Urothelium cell line (cell line): ENCODE results near the gene VARS2.
A peak's percentile ranks its signal among the peaks of the same experiment; 100 is the strongest.
"Not testable (repeated sequence)": the region's sequence is repeated elsewhere in the genome, so short reads cannot be mapped to it uniquely, and the experiment has no call there.

Experiments
- DNase-seq: peaks from one replicate; pipeline ENCODE4 v3.0.0; 2011; ENCODE audit warnings: low spot score, mixed read lengths
- FAIRE-seq: peaks from 2 replicates; lab custom pipeline; 2011; peaks lifted over from hg19 to GRCh38; lab: Jason Lieb, UNC

VARS2 gene

DNA sequence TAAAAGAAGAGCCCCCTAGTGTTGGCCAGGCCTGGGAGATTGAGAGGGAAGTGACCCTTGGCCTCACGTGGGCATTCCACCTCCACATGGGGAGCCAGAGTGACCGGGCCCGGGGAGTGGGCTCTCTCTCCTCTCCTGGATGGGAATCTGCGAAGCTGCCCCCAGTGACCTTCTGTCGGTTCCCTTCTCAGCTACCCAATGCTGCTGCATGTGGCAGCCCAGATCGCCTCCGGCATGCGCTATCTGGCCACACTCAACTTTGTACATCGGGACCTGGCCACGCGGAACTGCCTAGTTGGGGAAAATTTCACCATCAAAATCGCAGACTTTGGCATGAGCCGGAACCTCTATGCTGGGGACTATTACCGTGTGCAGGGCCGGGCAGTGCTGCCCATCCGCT lies 16.2 kb upstream of the VARS2 start:
- FAIRE-seq, result no peak

DNA sequence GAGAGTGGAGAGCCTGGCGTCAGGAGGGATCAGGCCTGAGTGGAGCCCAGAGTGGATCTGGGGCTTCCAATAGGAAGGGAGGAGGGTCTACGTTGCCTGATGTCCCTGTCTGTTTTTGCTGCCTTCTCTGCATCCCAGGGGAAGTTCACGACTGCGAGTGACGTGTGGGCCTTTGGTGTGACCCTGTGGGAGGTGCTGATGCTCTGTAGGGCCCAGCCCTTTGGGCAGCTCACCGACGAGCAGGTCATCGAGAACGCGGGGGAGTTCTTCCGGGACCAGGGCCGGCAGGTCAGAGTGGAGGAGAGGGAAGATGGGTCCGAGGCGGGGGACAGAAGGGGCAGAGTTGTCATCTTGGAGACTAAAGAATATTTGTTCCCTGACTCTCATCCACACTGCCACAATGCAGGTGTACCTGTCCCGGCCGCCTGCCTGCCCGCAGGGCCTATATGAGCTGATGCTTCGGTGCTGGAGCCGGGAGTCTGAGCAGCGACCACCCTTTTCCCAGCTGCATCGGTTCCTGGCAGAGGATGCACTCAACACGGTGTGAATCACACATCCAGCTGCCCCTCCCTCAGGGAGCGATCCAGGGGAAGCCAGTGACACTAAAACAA lies 15.2 kb upstream of the VARS2 start:
- DNase-seq (no peak), FAIRE-seq (no peak)

More for the DNA sequence above, 16.2 kb upstream of the VARS2 start:
- no peak for DNase-seq

DNA sequence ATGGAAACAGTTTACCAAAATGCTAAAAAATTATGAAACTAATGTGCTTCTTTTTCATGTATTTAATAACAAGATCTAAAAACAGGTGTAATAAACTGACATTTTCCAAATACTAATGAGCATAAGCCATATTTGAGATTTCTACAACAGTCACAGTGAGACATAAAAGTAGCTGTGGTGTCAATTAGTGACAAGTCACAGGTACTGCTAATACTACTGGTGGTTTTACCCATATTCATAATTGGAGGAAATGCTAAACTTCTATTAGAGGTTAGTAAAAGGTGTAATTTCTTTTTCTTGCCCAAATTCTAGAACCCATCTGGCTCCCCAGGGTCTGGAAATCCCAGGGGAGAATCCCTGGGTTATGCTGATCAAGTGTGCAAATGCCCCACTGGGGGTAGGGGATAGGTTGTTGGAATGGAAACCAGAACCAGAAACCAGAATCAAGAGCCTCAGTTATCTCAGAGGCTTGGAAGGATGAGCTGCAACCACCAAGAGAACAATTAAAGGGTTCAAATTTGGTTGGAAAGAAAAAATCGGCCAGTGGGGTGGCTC lies 13.1 kb upstream of the VARS2 start:
- DNase-seq, result no peak
- no peak for FAIRE-seq

DNA sequence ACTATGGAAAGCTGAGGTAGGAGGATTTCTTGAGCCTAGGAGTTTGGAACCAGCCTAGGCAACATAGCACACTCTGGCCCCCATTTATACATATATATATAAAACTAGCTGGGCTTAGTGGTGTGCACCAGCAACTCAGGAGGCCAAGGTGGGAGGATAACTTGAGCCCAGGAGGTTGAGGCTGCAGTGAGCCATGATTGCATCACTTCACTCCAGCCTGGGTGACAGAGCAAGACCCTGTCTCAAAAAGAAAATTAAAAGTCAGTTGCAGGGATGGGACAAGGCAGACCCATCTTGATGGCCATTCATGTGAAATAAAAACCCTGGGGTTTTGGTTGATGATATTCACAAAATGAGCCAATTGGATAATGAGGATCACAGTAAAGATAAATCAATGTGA lies 12.6 kb upstream of the VARS2 start:
- FAIRE-seq (no peak), DNase-seq (no peak)

DNA sequence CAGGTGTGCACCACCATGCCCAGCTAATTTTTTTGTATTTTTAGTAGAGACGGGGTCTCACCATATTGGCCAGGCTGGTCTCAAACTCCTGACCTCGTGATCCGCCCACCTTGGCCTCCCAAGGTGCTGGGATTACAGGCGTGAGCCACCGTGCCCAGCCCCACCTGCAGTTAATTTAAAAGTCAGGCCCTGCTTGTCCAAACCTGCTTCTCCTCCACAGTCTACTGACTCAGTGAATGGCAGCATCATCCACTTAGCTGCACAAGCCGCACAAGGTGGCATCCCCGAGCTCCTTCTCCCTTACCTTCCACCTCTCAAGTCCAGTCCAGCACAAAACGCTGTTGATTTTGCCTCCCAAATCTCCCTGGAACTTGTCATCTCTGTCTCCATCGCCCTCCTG lies 11.8 kb upstream of the VARS2 start:
- not testable (repeated sequence) for DNase-seq, FAIRE-seq

DNA sequence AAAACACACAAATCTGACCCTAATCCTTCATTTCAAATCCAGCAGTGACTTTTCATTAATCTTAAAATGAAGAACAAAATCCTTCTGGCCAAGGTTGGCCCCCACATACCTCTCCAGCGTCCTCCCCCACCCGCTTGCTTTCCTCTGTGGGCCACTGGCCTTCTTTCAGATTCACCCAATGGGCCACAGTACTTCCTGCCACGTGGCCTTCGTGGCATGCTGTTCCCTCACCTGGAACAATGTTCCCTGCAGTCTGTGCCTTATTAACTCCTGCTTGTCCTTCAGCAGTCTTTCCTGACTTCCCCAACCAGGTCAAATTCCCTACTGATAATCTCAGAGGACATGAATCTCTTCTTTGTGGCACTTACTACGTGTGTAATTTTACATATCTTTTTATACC lies 11.3 kb upstream of the VARS2 start:
- no peak for DNase-seq
- FAIRE-seq, result no peak

DNA sequence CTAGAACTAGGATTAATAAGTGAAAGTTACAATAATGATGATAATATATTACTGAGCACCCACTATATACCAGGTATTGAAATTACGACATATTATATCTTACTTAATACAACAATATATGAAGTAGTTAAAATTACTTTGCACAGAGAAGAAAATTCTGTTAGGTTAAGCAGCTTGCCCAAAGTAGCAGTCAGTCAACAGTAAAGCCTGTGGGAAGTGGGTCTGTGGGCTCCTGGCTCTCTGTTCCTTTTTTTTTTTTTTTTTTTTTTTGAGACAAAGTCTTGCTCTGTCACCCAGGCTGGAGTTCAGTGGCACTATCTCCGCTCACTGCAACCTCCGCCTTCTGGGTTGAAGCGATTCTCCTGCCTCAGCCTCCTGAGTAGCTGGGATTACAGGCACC lies 10.8 kb upstream of the VARS2 start:
- FAIRE-seq (no peak), DNase-seq (no peak)

DNA sequence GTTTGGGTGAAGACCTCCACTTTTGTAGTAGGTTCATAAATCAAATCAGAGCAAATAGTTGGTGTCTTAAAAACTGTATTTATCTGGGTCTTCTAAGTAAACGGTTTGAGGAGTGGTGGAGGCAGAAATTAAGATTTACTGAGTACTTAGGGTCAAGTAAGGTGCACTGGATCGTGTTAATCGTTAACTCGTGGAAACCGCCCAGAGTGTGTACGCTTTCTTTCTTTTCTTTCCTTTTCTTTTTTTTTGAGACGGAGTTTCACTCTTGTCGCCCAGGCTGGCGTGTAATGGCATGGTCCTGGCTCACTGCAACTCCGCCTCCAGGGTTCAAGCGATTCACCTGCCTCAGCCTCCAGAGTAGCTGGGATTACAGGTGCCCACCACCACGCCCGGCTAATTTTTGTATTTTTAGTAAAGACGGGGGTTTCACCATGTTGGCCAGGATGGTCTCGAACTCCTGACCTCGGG lies 6.7 kb upstream of the VARS2 start:
- DNase-seq, FAIRE-seq: not testable (repeated sequence)

DNA sequence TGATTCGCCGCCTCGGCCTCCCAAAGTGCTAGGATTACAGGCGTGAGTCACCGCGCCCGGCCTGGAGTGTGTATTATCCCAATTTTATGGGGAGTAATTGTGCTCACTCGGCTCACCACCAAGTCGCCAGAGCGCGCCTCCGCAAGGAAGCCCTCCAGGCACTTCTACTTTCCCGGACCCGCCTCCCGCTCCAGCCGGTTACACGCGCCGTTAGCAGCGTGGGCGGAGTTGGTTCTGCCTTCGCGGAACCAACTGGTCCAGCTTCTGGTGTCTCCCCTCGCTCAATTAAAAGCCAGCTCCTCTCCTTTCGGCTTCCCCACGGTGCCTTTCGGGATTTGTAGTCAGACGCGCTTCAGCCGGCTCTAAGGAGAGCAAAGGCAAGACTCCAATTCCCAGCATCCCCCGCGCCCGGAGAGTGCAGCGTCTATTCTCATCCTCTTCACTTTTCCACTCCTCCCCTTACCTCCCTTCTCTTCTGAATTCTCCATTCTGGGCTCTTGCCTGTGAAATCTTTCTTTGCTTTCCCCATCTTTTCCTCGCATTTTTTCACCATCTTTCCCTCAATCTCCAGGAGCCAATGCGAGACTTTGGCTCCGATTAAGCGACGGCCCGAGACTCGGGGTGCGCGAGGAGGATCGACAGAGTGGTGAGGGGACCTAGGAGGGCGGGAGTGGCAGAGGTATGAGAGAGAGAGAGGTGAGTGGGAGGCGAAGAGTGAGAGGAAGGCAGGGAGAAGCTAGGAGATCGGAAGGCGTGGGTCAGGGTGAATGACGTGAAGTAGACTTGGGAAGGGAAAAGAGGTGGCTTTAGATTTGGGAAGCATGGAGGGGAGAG lies 6.1 kb upstream of the VARS2 start, which contains the start of gene GTF2H4:
GTF2H4 (plus strand) TSS at position 450 of the 834 bp plus-strand sequence.
- DNase-seq (peak; percentile 95), FAIRE-seq (no peak)

DNA sequence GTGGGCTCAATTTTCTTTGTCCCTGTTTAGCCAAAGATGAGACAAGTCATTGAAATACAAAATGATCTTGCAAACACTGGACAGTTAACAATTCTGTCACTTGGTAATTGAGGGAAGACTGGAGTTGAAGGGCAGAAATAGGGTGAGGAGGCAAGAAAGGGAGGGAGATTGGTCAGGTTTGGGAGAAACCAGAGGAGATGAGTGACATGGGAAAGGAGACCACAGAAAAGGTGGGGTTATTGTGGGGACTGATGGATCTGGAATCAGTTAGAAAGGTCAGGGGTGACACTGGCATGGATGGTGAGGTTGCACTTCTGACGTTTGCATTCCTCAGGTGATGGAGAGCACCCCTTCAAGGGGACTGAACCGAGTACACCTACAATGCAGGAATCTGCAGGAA lies 5.3 kb upstream of the VARS2 start:
- DNase-seq (no peak), FAIRE-seq (no peak)

DNA sequence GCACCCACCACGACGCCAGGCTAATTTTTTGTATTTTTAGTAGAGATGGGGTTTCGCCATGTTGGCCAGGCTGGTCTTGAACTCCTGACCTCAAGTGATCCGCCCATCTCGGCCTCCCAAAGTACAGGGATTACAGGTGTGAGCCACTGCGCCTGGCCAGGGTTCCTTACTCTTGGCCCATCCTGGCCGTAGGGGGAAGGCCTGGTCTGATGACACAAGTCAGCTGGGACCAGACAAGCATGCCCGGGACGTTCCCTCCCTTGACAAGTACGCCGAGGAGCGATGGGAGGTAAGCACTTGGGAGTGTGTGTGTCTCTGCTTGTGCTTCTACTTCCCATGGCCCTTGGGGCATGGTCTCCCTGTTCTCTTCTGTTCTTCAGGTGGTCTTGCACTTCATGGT lies 3.6 kb upstream of the VARS2 start:
- not testable (repeated sequence) for FAIRE-seq, DNase-seq

DNA sequence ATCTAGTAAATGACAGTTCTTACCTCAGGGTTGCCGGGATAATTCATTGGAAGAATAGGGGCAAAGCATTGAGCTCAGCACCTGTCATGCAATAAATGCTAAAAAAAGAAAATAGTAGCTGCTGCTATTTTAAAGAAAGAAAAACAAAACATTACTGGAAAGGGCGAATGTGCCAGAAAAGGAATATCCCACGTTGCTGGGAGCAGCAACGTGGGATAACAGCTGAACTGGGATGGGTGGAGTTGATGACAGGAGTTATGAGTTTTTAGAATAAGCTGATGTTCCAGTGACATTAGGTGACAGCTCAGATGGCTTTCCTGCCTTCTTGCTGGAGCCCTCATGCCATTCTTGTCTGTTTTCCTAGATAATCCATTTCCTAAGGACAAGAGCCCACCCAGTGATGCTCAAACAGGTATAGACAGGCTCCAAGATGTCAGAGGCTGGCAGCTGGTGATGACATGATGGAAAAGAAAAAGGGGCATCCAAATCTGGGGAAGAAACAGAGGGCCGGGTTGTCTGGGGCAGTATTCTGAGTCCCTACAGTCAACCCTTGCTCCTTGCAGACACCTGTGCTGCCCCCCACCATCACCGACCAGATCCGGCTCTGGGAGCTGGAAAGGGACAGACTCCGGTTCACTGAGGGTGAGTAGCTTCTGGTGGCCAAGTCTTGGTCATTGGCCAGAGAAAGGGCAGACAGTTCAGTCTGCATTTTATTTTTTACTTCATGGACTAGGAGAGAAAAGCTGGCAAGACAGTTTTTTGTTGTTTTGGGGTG lies 1.1 kb upstream of the VARS2 start:
- DNase-seq (no peak), FAIRE-seq (no peak)

DNA sequence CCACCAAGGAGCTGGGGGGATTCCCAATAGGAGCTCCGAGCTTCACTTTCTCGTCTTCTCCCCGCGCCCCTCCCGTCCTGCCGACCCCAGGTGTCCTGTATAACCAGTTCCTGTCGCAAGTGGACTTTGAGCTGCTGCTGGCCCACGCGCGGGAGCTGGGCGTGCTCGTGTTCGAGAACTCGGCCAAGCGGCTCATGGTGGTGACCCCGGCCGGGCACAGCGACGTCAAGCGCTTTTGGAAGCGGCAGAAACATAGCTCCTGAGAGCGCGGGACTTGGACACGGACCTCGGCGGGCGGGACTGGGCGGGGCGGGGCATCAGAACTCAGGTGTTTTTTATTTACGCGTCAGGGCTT lies 340 bp upstream of the VARS2 start:
- no peak for FAIRE-seq
- no peak for DNase-seq

DNA sequence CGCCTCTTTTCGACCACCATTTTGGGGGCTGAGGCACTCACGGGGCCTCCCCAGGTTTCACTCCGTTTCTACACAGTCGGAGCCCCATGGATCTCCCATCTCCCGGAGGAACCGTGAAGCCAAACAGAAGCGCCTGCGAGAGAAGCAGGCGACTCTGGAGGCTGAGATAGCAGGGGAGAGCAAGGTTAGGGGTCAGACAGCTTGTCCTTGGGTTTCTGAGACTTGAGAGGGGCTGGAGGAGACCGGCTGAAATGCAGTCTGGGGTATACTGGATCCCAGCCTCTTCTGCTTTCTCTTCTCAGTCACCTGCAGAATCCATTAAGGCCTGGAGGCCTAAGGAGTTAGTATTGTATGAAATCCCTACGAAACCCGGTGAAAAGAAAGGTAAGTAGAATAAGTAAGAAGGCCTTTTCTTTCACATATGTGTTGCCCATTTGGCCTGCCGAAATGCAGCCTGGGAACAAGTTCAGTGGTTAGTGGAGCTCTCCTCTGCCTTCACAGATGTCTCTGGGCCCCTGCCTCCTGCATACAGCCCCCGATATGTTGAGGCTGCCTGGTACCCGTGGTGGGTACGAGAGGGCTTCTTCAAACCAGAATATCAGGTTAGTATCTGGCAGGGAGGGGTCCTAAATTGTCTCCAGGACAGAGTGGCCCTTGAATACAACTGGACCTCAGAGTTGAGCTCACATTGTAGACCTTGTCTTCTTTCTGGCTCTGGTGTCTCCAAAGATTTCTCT lies 984 bp downstream of the VARS2 start:
- FAIRE-seq (no peak), DNase-seq (no peak)

DNA sequence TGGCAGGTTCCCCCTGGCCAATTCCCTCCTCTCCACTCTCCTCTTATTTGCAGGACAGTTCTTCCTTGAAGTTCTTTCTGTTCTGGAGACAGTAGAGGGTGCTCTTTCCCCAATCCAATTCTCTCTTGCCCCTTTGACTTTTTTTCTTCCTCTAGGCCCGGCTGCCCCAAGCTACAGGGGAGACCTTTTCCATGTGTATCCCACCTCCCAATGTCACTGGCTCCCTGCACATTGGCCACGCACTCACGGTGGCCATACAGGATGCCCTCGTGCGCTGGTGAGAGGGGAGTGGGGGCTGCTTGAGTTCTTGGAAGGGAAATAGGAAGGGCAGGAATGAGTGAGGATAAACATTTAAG lies 1.5 kb downstream of the VARS2 start:
- peak; percentile 77 for DNase-seq
- FAIRE-seq, result no peak

DNA sequence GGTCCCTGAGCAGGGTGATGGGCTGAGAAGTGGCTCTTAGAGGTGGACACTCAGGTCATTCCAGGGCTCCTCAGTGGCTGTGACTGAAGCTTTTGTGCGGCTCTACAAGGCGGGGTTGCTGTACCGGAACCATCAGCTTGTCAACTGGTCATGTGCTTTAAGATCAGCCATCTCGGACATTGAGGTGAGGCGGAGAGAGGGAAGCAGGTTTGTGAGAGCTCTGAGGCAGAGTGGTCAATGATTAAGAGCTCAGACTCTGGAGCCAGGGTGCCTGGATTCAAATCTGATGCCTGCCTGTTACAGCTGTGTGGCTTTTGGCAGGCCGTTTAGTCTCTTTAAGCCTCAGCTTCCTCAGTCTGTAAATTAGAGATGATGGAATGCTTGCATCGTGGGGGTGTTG lies 3.0 kb downstream of the VARS2 start:
- no peak for FAIRE-seq
- no peak for DNase-seq

DNA sequence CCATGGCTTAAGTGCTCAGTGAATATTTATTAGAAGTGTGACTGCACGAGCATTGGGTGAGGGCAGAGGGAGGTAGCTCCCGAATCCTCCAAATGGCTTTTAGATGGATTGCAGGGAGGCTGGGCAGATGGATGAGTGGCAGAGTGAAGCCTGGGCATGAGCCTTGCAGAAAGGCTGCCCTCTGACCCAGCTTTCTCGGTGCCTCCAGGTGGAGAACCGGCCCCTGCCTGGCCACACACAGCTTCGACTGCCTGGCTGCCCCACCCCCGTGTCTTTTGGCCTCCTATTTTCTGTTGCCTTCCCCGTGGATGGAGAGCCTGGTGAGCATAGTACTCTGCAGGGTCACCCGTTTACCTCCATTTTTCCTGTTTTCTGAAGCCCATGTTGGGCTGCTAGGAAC lies 3.4 kb downstream of the VARS2 start:
- DNase-seq, result no peak
- FAIRE-seq, result no peak

DNA sequence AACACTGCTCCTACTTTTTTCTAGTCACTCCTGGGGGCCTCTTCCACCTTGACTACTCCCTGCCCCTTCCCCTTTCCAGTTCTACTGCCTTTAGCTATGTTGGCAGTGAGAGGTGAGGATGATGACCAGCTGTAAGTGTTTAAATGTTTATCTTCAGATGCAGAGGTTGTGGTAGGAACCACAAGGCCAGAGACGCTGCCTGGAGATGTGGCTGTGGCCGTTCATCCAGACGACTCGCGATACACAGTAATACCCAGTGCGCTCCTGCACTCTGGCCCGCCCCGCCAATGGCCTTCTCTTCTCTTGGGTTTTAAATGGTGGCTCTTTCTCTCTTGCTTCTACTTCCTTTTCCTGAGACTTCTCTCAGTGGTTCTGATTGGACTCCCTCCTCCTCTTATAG lies 4.6 kb downstream of the VARS2 start:
- FAIRE-seq, result no peak
- DNase-seq, result no peak

DNA sequence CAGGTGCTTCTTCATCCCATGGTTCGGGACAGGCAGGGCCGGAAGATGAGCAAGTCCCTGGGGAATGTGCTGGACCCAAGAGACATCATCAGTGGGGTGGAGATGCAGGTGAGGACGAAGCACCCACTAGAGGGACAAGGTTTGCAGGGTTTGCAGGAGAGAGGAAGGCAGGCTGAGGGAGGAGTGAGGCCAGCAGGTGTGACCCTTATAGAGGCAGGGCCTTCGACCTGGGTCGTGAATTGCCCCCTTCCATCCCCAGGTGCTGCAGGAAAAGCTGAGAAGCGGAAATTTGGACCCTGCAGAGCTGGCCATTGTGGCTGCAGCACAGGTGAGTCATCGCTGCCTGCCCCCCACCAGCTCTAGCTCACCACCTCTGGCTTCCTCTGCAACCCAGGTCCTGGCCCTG lies 8.4 kb downstream of the VARS2 start:
- FAIRE-seq, result no peak

DNA sequence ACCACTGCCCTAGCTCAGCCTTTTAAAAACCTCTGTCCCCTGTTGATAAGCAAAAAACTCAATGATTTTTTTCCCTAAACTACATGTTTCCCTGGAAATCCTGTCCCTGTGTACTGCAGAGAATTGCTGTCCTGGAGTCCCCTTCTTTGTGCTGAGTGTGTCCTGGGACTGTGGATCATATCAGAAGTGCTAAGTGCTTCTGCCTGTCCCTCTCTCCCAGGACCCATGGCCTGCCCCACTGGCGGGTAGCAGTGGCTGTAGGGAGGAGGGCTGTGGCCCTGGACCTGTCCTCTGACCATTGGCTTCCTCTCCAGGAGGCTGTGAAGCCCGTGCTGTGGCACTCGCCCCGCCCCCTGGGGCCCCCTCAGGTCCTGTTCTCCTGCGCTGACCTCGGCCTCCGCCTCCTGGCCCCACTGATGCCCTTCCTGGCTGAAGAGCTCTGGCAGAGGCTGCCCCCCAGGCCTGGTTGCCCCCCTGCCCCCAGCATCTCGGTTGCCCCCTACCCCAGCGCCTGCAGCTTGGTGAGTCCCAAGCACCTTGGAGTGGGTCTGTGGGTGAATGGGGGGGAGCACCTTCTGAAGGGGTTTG lies 10.1 kb downstream of the VARS2 start:
- not testable (repeated sequence) for FAIRE-seq, DNase-seq

More for the DNA sequence above, 8.4 kb downstream of the VARS2 start:
- peak; percentile 38 for DNase-seq
